DND-41 (cell line): Measurements from ENCODE around the gene ARHGEF16.

Source experiments
- ATAC-seq: fragments of 200-7000 bp; cut with Tn5 transposase; 3 replicates; pipeline ENCODE4 v1.9.1; 2021; ENCODE audit warnings: low read depth; ENCODE audit not compliant: insufficient read depth
- DNase-seq: peaks from one replicate; pipeline ENCODE4 v3.0.0-alpha.2; 2020
- H2AFZ ChIP-seq: 2 replicates; pipeline ENCODE4 v1.6.0; 2012; ENCODE audit warnings: low read depth, low read length
- H3K27ac ChIP-seq: 2 replicates; pipeline ENCODE4 v1.5.1; 2012; ENCODE audit warnings: low read length, inconsistent platforms
- H3K27me3 ChIP-seq: fragments of 200-600 bp; sonication (generic); 2 replicates; pipeline ENCODE4 v1.6.0; 2012; ENCODE audit warnings: low read length, mild to moderate bottlenecking, inconsistent platforms; ENCODE audit not compliant: insufficient read depth, poor library complexity
- H3K36me3 ChIP-seq: 2 replicates; pipeline ENCODE4 v1.5.1; 2012; ENCODE audit warnings: low read length, inconsistent platforms; ENCODE audit not compliant: insufficient read depth
- H3K4me1 ChIP-seq: 2 replicates; pipeline ENCODE4 v1.5.1; 2012; ENCODE audit warnings: mild to moderate bottlenecking, low read length; ENCODE audit not compliant: insufficient read depth
- H3K4me2 ChIP-seq: 2 replicates; pipeline ENCODE4 v1.6.0; 2012; ENCODE audit warnings: mild to moderate bottlenecking, moderate library complexity, low read length, inconsistent platforms; ENCODE audit not compliant: insufficient read depth
- H3K4me3 ChIP-seq, 2 experiments: fragments of 200-600 bp in 1 of 2; shearing (Covaris generic) in 1 of 2; 2 replicates each; pipeline ENCODE4 v1.5.1; 2012 to 2016; ENCODE audit warnings: inconsistent platforms in 2 of 2, low read length in 2 of 2, mild to moderate bottlenecking in 2 of 2, low read depth in 1 of 2, moderate library complexity in 1 of 2
- H3K79me2 ChIP-seq: 2 replicates; pipeline ENCODE4 v1.6.0; 2012; ENCODE audit warnings: low read length, inconsistent platforms; ENCODE audit not compliant: insufficient read depth
- H3K9ac ChIP-seq: 2 replicates; pipeline ENCODE4 v1.6.0; 2012; ENCODE audit warnings: low read depth, mild to moderate bottlenecking, inconsistent platforms, low read length, moderate library complexity
- H3K9me3 ChIP-seq: 2 replicates; pipeline ENCODE4 v1.5.1; 2012; ENCODE audit warnings: low read length, moderate library complexity, mild to moderate bottlenecking, inconsistent platforms; ENCODE audit not compliant: insufficient read depth, severe bottlenecking
- H4K20me1 ChIP-seq: 2 replicates; pipeline ENCODE4 v1.6.0; 2012; ENCODE audit warnings: low read length; ENCODE audit not compliant: insufficient read depth
- EZH2 ChIP-seq: IDR thresholded peaks from 3 replicates; pipeline ENCODE4 v1.6.1; 2012; ENCODE audit warnings: borderline replicate concordance, low read depth, mild to moderate bottlenecking, moderate library complexity, low read length, inconsistent platforms; ENCODE audit not compliant: severe bottlenecking
- TF ChIP-seq, protein P1 (sequence below): IDR thresholded peaks from 2 replicates; pipeline ENCODE4 v1.5.1; 2012; ENCODE audit warnings: borderline replicate concordance, low read length, moderate library complexity, mild to moderate bottlenecking; ENCODE audit not compliant: poor library complexity, severe bottlenecking; ENCODE audit errors: extremely low read depth

ARHGEF16 gene

DNA sequence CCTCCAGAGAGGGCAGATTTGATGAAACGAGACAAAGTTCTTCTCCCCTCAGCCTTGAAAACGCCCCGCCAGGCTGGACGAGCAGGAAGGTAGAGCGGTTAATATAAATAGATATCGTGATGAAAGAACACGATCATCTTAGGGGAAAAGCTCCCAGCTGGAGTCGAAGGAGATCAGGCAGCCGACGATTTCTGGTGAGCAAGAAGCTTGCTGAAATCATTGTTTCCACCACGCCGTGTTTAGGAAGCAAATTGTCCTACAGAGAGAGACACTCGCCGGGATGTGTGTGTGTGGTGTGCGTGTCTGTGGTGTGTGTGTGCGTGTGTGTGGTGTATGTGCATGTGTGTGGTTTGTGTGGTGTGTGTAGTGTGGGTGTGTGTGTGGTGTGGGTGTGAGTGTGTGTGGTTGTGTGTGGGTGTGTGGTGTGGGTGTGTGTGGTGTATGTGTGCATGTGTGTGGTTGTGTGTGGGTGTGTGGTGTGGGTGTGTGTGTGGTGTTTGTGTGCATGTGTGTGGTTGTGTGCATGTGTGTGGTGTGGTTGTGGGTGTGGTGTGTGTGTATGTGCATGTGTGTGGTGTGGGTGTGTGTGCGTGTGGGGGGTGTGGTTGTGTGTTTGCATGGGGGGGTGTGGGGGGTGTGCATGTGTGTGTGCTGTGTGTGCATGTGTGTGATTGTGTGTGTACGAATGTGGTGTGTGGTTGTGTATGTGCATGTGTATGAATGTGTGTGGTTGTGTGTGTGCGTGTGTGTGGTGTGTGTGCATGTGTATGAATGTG, 44.9 kb upstream of the ARHGEF16 start:
- no peak overlapping the region for H3K4me3 ChIP-seq
- no peaks in the 10 kb centered on the region for H3K4me1 ChIP-seq
- no peaks in the 10 kb centered on the region for H4K20me1 ChIP-seq
- H2AFZ ChIP-seq: no peak overlapping the region
- TF ChIP-seq, protein P1, sequence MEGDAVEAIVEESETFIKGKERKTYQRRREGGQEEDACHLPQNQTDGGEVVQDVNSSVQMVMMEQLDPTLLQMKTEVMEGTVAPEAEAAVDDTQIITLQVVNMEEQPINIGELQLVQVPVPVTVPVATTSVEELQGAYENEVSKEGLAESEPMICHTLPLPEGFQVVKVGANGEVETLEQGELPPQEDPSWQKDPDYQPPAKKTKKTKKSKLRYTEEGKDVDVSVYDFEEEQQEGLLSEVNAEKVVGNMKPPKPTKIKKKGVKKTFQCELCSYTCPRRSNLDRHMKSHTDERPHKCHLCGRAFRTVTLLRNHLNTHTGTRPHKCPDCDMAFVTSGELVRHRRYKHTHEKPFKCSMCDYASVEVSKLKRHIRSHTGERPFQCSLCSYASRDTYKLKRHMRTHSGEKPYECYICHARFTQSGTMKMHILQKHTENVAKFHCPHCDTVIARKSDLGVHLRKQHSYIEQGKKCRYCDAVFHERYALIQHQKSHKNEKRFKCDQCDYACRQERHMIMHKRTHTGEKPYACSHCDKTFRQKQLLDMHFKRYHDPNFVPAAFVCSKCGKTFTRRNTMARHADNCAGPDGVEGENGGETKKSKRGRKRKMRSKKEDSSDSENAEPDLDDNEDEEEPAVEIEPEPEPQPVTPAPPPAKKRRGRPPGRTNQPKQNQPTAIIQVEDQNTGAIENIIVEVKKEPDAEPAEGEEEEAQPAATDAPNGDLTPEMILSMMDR: no peak
- no peak for TF ChIP-seq EZH2
- no peaks in the 10 kb centered on the region for H3K79me2 ChIP-seq
- no peak for ATAC-seq
- H3K9me3 ChIP-seq: no peaks in the 10 kb centered on the region
- H3K27me3 ChIP-seq: no peaks in the 10 kb centered on the region
- H3K36me3 ChIP-seq: no peaks in the 10 kb centered on the region
- no peak overlapping the region for H3K4me2 ChIP-seq
- H3K27ac ChIP-seq: no peak overlapping the region
- DNase-seq: no peak
- H3K9ac ChIP-seq: no peak overlapping the region

DNA sequence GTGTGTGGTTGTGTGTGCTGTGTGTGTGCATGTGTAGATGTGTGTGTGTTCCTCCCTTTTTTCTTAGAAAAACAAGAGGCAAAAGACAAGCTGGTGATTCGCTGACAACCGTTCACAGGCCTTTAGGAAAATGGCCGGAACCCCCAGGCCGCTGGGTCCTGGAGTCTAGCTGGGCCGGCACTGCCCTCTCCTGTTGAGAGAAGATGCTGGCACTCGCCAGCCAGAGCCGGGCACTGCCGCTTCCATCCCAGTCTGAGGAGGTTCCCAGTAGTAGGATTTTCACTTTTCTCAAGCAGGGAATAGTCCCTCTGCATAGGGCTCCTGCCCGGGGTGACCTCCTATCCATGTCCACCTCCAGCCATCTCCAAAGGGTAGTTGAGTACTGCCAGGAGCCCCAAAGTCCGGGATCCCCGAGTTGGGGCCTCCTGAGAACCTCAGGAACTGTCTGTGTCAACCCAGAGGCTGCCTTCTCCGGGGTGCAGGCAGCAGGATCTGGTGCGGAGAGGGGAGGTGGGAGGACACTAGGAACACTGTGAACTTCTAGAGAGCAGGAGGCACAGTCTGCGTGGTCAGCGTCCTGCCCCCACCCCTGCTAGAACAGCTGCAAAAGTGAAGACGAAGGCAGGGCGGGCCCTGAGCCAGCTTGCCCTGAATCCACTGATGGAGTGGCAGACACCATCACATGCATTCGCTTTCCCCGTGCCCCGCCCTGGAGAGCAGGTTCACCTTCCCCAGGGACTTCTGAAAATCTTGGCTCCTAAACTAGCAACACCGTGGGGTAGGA, 44.1 kb upstream of the ARHGEF16 start:
- Histone ChIP-seq H4K20me1 (no peaks in the 10 kb centered on the region), H3K4me1 (no peaks in the 10 kb centered on the region), H3K79me2 (no peaks in the 10 kb centered on the region), H3K4me2 (no peak overlapping the region), H2AFZ (no peak overlapping the region), H3K9me3 (no peaks in the 10 kb centered on the region), H3K27ac (no peak overlapping the region), H3K27me3 (no peaks in the 10 kb centered on the region), H3K9ac (no peak overlapping the region), H3K36me3 (no peaks in the 10 kb centered on the region), H3K4me3 (no peak overlapping the region)
- no peak for ATAC-seq
- no peak for DNase-seq
- TF ChIP-seq, protein P1: no peak
- no peak for TF ChIP-seq EZH2

DNA sequence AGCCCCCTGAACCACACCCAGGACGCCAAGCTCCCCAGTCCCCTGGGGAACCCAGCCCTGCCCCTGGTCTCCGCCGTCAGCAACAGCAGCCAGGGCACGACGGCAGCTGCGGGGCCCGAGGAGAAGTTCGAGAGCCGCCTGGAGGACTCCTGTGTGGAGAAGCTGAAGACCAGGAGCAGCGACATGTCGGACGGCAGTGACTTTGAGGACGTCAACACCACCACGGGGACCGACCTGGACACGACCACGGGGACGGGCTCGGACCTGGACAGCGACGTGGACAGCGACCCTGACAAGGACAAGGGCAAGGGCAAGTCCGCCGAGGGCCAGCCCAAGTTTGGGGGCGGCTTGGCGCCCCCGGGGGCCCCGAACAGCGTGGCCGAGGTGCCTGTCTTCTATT, 42.7 kb upstream of the ARHGEF16 start:
- H3K4me1 ChIP-seq: no peaks in the 10 kb centered on the region
- H3K36me3 ChIP-seq: no peaks in the 10 kb centered on the region
- no peaks in the 10 kb centered on the region for H3K79me2 ChIP-seq
- H3K4me3 ChIP-seq: no peak overlapping the region
- no peaks in the 10 kb centered on the region for H4K20me1 ChIP-seq
- H3K4me2 ChIP-seq: no peak overlapping the region
- H3K27ac ChIP-seq: no peak overlapping the region
- ATAC-seq (no peak), DNase-seq (no peak)
- TF ChIP-seq, protein P1: no peak
- no peak for TF ChIP-seq EZH2
- no peaks in the 10 kb centered on the region for H3K9me3 ChIP-seq
- no peak overlapping the region for H2AFZ ChIP-seq
- H3K27me3 ChIP-seq: no peaks in the 10 kb centered on the region
- H3K9ac ChIP-seq: no peak overlapping the region
